Thyroid gland (tissue), 4 donors: Measurements from ENCODE around the gene RNF144A. TPM values are rescaled to one million over a fixed set of nuclear protein-coding genes. Genes with fewer than 3 reads are reported as not detected.

Source experiments
- DNase-seq, 2 donors: peaks; one replicate each; pipeline ENCODE4 v3.0.0-alpha.2; 2019
- H3K27ac ChIP-seq, 3 donors: fragments of 200-600 bp; sonication (generic); 1 replicate in 2 of 3; 2 replicates in 1 of 3; pipeline ENCODE4 v1.5.1; 2016 to 2019; ENCODE audit warnings: mild to moderate bottlenecking in 1 of 3, moderate library complexity in 1 of 3
- H3K27me3 ChIP-seq: fragments of 200-600 bp; sonication (generic); one replicate; pipeline ENCODE4 v1.5.1; 2019
- H3K36me3 ChIP-seq, 2 donors: fragments of 200-600 bp; sonication (generic); one replicate each; pipeline ENCODE4 v1.5.1; 2016 to 2019
- H3K4me1 ChIP-seq, 2 donors: fragments of 200-600 bp; sonication (generic); one replicate each; pipeline ENCODE4 v1.5.1; 2017 to 2019
- H3K4me3 ChIP-seq, 3 donors: fragments of 200-600 bp; sonication (generic); replicated peaks in 1 of 3; 1 replicate in 2 of 3; 2 replicates in 1 of 3; pipeline ENCODE4 v1.5.1; 2016; ENCODE audit warnings: mild to moderate bottlenecking in 1 of 3
- H3K9me3 ChIP-seq: fragments of 200-600 bp; sonication (generic); one replicate; pipeline ENCODE4 v1.5.1; 2017
- CTCF ChIP-seq, 6 experiments: fragments of 200-600 bp in 3 of 6; fragments of 450-650 bp in 3 of 6; sonication (generic) in 3 of 6; IDR thresholded peaks; one replicate each; pipeline ENCODE4 v1.5.1; 2016 to 2019; ENCODE audit warnings: antibody characterized with exemption in 6 of 6, mild to moderate bottlenecking in 2 of 6, inconsistent platforms in 1 of 6, moderate library complexity in 1 of 6
- POLR2A ChIP-seq, 2 donors: fragments of 450-650 bp; IDR thresholded peaks; one replicate each; pipeline ENCODE4 v1.6.1; 2017; ENCODE audit warnings: antibody characterized with exemption in 2 of 2, mild to moderate bottlenecking in 2 of 2, moderate library complexity in 1 of 2
- WGBS, 2 donors: methylation state at CpG; one replicate each; pipeline ENCODE4 v1.1.5; 2017; 5-methylcytosine and 5-hydroxymethylcytosine counted together
- intact Hi-C: fragments of 100-400 bp; cut with DNase I; formaldehyde crosslinking; loops from one replicate; pipeline ENCODE4 v1.15.1; 2023
- total RNA-seq, 4 donors: library from RNA; depleted of rRNA; stranded (reverse); fragments of >200 nt; gene quantifications; one replicate each; pipeline ENCODE4 v1.2.3, GENCODE V29; 2016

The RNF144A gene
- total RNA-seq, 4 donors from 2014 or later = 8.0 to 12.2 (median 10.6) TPM

- TF ChIP-seq CTCF (IDR thresholded peaks at IDR 0.05) (no peak), POLR2A (IDR thresholded peaks at IDR 0.05) (no peak)
- WGBS, 2 donors = 84 to 95% methylated on average over 3 of the region's 3 CpGs
- no peaks in the 10 kb centered on the region for H3K27me3 ChIP-seq
- peaks cover 10 to 21% of the 10 kb centered on the region in 2 donors for H3K4me1 ChIP-seq
- no peaks in the 10 kb centered on the region for H3K9me3 ChIP-seq
- no peak for DNase-seq
- H3K27ac ChIP-seq = no peak overlapping the region
- intact Hi-C loops = no loop called here
- no peak overlapping the region for H3K4me3 ChIP-seq
- H3K36me3 ChIP-seq = no peaks in the 10 kb centered on the region
Measured at GRCh38 chr2:7093376-7093775, 176.2 kb downstream of the RNF144A start.

Other genes with a start within 250 kb of the RNF144A start
- 10 to 100 TPM in 1 of 4 donors, 1 to 10 TPM in 3; 3.8 to 15.3 (median 6.3) TPM for gene CMPK2, start 51.5 kb upstream of the RNF144A start, total RNA-seq
- 1 to 10 TPM; 1.5 to 4.9 (median 2.6) TPM for gene RSAD2, start 39.6 kb upstream of the RNF144A start, total RNA-seq